H1 (cell line): ENCODE results near the gene ZBTB7A. TPM values are rescaled to one million over a fixed set of nuclear protein-coding genes. Genes with fewer than 3 reads are reported as not detected.

Experiments used
- CTCF ChIA-PET: fragments of 300-600 bp; sonication (Branson Sonifier 250); formaldehyde crosslinking; loops from one replicate; lab custom pipeline; 2021; ENCODE audit not compliant: partially characterized antibody; lab: Charles Lee
- POLR2A ChIA-PET: fragments of 300-600 bp; sonication (Branson Sonifier 250); formaldehyde crosslinking; loops from one replicate; lab custom pipeline; 2021; ENCODE audit warnings: inconsistent platforms; ENCODE audit not compliant: partially characterized antibody; lab: Charles Lee
- DNase-seq, 2 experiments: peaks; one replicate each; pipeline versions ENCODE4 v3.0.0 to v3.0.0-alpha.2; 2010 to 2022; ENCODE audit warnings: low spot score in 2 of 2, low read depth in 1 of 2, mixed read lengths in 1 of 2
- FAIRE-seq: peaks from 2 replicates; lab custom pipeline; 2011; peaks lifted over from hg19 to GRCh38; lab: Jason Lieb, UNC
- H2AFZ ChIP-seq: 2 replicates; pipeline ENCODE4 v1.8.1; 2012; ENCODE audit warnings: low read length, inconsistent platforms
- H2AK5ac ChIP-seq: 2 replicates; pipeline ENCODE4 v1.6.1; 2013; ENCODE audit warnings: low read depth, low read length
- H2BK120ac ChIP-seq: replicated peaks from 2 replicates; pipeline ENCODE3; 2013; ENCODE audit warnings: low read depth, low read length, inconsistent platforms
- H2BK12ac ChIP-seq: 2 replicates; pipeline ENCODE4 v1.6.1; 2013; ENCODE audit warnings: low read depth, low read length
- H2BK15ac ChIP-seq: 2 replicates; pipeline ENCODE4 v1.6.1; 2013; ENCODE audit warnings: low read length
- H2BK20ac ChIP-seq: 2 replicates; pipeline ENCODE4 v1.6.1; 2013; ENCODE audit warnings: low read length
- H2BK5ac ChIP-seq: 2 replicates; pipeline ENCODE4 v1.6.1; 2013; ENCODE audit warnings: low read depth, low read length
- H3K14ac ChIP-seq: 2 replicates; pipeline ENCODE4 v1.6.1; 2013; ENCODE audit warnings: inconsistent platforms; ENCODE audit not compliant: insufficient read length
- H3K18ac ChIP-seq: 2 replicates; pipeline ENCODE4 v1.6.1; 2013; ENCODE audit warnings: low read length; ENCODE audit errors: extremely low read depth
- H3K23ac ChIP-seq: 2 replicates; pipeline ENCODE4 v1.6.1; 2013; ENCODE audit warnings: inconsistent platforms; ENCODE audit not compliant: insufficient read length
- H3K23me2 ChIP-seq: 2 replicates; pipeline ENCODE4 v1.6.1; 2013; ENCODE audit warnings: low read depth, low read length
- H3K27ac ChIP-seq: 2 replicates; pipeline ENCODE4 v1.6.1; 2011; ENCODE audit warnings: low read depth, low read length, inconsistent platforms
- H3K27me3 ChIP-seq, 4 experiments: replicated peaks in 1 of 4; 1 replicate in 1 of 4; 2 replicates in 3 of 4; pipeline versions ENCODE4 v1.6.1 to v1.8.1; 2011 to 2013; ENCODE audit warnings: low read length in 3 of 4, mild to moderate bottlenecking in 3 of 4, inconsistent platforms in 2 of 4, mixed read lengths in 2 of 4, moderate library complexity in 1 of 4; ENCODE audit not compliant: control insufficient read depth in 3 of 4, insufficient read depth in 3 of 4; ENCODE audit errors: extremely low read depth in 1 of 4
- H3K36me3 ChIP-seq, 4 experiments: 2 replicates each; pipeline versions ENCODE4 v1.6.1 to v1.8.1; 2011 to 2013; ENCODE audit warnings: mild to moderate bottlenecking in 4 of 4, low read length in 3 of 4, moderate library complexity in 2 of 4, control low read depth in 1 of 4, inconsistent platforms in 1 of 4; ENCODE audit not compliant: insufficient read depth in 4 of 4, control insufficient read depth in 2 of 4
- H3K4ac ChIP-seq: replicated peaks from 2 replicates; pipeline ENCODE3; 2013; ENCODE audit warnings: low read length, low read depth, mixed read lengths, inconsistent platforms; ENCODE audit not compliant: insufficient read length
- H3K4me1 ChIP-seq, 4 experiments: replicated peaks in 1 of 4; 1 replicate in 1 of 4; 2 replicates in 3 of 4; pipeline versions ENCODE4 v1.6.1 to v1.8.1; 2011 to 2013; ENCODE audit warnings: low read length in 3 of 4, inconsistent platforms in 2 of 4, mixed read lengths in 1 of 4; ENCODE audit not compliant: insufficient read depth in 4 of 4, control insufficient read depth in 3 of 4
- H3K4me2 ChIP-seq, 2 experiments: 2 replicates each; pipeline versions ENCODE4 v1.6.1 to v1.8.1; 2011 to 2013; ENCODE audit warnings: low read depth in 2 of 2, low read length in 2 of 2, control low read depth in 1 of 2, inconsistent platforms in 1 of 2, mild to moderate bottlenecking in 1 of 2; ENCODE audit not compliant: insufficient read depth in 1 of 2
- H3K4me3 ChIP-seq, 4 experiments: fragments of 200-600, 300-600 bp in 1 of 4; sonication (generic), shearing (Covaris generic), sonication (Bioruptor Twin) in 1 of 4; 2 replicates each; pipeline versions ENCODE4 v1.5.1 to v1.8.1; 2011 to 2016; ENCODE audit warnings: low read length in 4 of 4, low read depth in 3 of 4, control low read depth in 2 of 4, inconsistent platforms in 2 of 4, mild to moderate bottlenecking in 2 of 4, mixed read lengths in 1 of 4, moderate library complexity in 1 of 4; ENCODE audit not compliant: insufficient read depth in 2 of 4; ENCODE audit errors: extremely low read depth in 1 of 4
- H3K56ac ChIP-seq: replicated peaks from 2 replicates; pipeline ENCODE3; 2013; ENCODE audit warnings: low read depth, mild to moderate bottlenecking, mixed read lengths, low read length, inconsistent platforms; ENCODE audit not compliant: insufficient read length
- H3K79me1 ChIP-seq: 2 replicates; pipeline ENCODE4 v1.6.1; 2013; ENCODE audit warnings: low read depth, low read length, control low read depth
- H3K79me2 ChIP-seq, 2 experiments: 2 replicates each; pipeline versions ENCODE4 v1.6.1 to v1.8.1; 2012 to 2013; ENCODE audit warnings: low read length in 2 of 2, mild to moderate bottlenecking in 2 of 2, inconsistent platforms in 1 of 2; ENCODE audit not compliant: insufficient read depth in 2 of 2, control insufficient read depth in 1 of 2
- H3K9ac ChIP-seq, 4 experiments: replicated peaks in 1 of 4; 1 replicate in 1 of 4; 2 replicates in 3 of 4; pipeline versions ENCODE4 v1.6.1 to v1.8.1; 2011 to 2013; ENCODE audit warnings: low read depth in 3 of 4, low read length in 3 of 4, control low read depth in 2 of 4, mild to moderate bottlenecking in 2 of 4, moderate library complexity in 2 of 4, inconsistent platforms in 1 of 4; ENCODE audit errors: extremely low read depth in 1 of 4
- H3K9me3 ChIP-seq, 2 experiments: 2 replicates each; pipeline versions ENCODE4 v1.6.1 to v1.8.1; 2012 to 2013; ENCODE audit warnings: mild to moderate bottlenecking in 2 of 2, moderate library complexity in 2 of 2, control low read depth in 1 of 2, inconsistent platforms in 1 of 2, low read depth in 1 of 2, low read length in 1 of 2, mixed read lengths in 1 of 2; ENCODE audit not compliant: insufficient read depth in 2 of 2
- H4K20me1 ChIP-seq, 2 experiments: replicated peaks in 1 of 2; 2 replicates each; pipeline versions ENCODE3 to v1.8.1; 2011 to 2013; ENCODE audit warnings: inconsistent platforms in 2 of 2, low read length in 2 of 2, mild to moderate bottlenecking in 1 of 2; ENCODE audit not compliant: insufficient read depth in 2 of 2, control insufficient read depth in 1 of 2
- H4K5ac ChIP-seq: 2 replicates; pipeline ENCODE4 v1.6.1; 2013; ENCODE audit warnings: low read length, low read depth, mixed read lengths, inconsistent platforms; ENCODE audit not compliant: insufficient read length
- H4K8ac ChIP-seq: 2 replicates; pipeline ENCODE4 v1.8.0; 2013; ENCODE audit warnings: mild to moderate bottlenecking, moderate library complexity, low read length, inconsistent platforms; ENCODE audit not compliant: insufficient read depth; ENCODE audit errors: extremely low read depth
- H4K91ac ChIP-seq: replicated peaks from 2 replicates; pipeline ENCODE3; 2013; ENCODE audit warnings: low read length, mixed read lengths, inconsistent platforms; ENCODE audit not compliant: insufficient read length
- CHD1 ChIP-seq: IDR thresholded peaks from 2 replicates; pipeline ENCODE4 v1.6.1; 2012; ENCODE audit warnings: low read depth, low read length, improper control_type of control experiment
- EP300 ChIP-seq, 2 experiments: IDR thresholded peaks; 1 replicate in 1 of 2; 2 replicates in 1 of 2; pipeline ENCODE4 v1.6.1; 2011 to 2012; ENCODE audit warnings: low read depth in 2 of 2, low read length in 2 of 2, mild to moderate bottlenecking in 2 of 2, borderline replicate concordance in 1 of 2, inconsistent platforms in 1 of 2, moderate library complexity in 1 of 2
- GABPA ChIP-seq: IDR thresholded peaks from 2 replicates; pipeline ENCODE4 v1.6.1; 2011; ENCODE audit warnings: mild to moderate bottlenecking, low read length, moderate library complexity, borderline replicate concordance; ENCODE audit not compliant: insufficient read depth
- RAD21 ChIP-seq, 2 experiments: IDR thresholded peaks in 1 of 2; conservative IDR thresholded peaks in 1 of 2; 2 replicates each; pipeline ENCODE4 v1.6.1; 2011; ENCODE audit warnings: low read depth in 2 of 2, low read length in 2 of 2, improper control_type of control experiment in 1 of 2, inconsistent platforms in 1 of 2, mild to moderate bottlenecking in 1 of 2, moderate library complexity in 1 of 2
- RFX5 ChIP-seq: IDR thresholded peaks from 2 replicates; pipeline ENCODE4 v1.6.1; 2011; ENCODE audit warnings: low read depth, low read length, improper control_type of control experiment, borderline replicate concordance
- WGBS, 2 experiments: shearing (Covaris generic) in 1 of 2; methylation state at CpG; one replicate each; pipeline versions ENCODE4 v1.1.6 to v1.1.7; 2013 to 2015; ENCODE audit warnings: low lambda C conversion rate in 2 of 2, mixed read lengths in 2 of 2, inconsistent platforms in 1 of 2, low coverage in 1 of 2, missing lambda C conversion rate in 1 of 2; ENCODE audit not compliant: insufficient replicate concordance in 2 of 2, insufficient coverage in 1 of 2, insufficient read length in 1 of 2; ENCODE audit errors: extremely low coverage in 1 of 2, missing lambda C conversion rate in 1 of 2; 5-methylcytosine and 5-hydroxymethylcytosine counted together
- polyA plus RNA-seq, 7 experiments: library from polyadenylated mRNA; depleted of rRNA in 3 of 7; stranded (reverse) in 5 of 7; unstranded in 2 of 7; fragments of >200 nt in 5 of 7; fragments of 200-250 nt in 2 of 7; gene quantifications; 1 replicate in 5 of 7; 2 replicates in 1 of 7; 4 replicates in 1 of 7; pipeline versions ENCODE4 v1.2.1 to v1.2.3, GENCODE V29; 2011 to 2013; ENCODE audit warnings: missing spikeins in 2 of 7, mixed read lengths in 2 of 7
- total RNA-seq: library from RNA; stranded (reverse); fragmentation: NEBNext Ultra II Directional; extraction: Animal tissue kit (Norgen Biotek cat#: 25700); gene quantifications from 2 replicates; pipeline ENCODE4 v1.2.1, GENCODE V29; 2021

The ZBTB7A gene
- total and polyA plus RNA-seq, 2 of the 8 experiments (the other 6 are each of a cell fraction or from before 2014, with no cell fraction given) = 5.6 to 17.8 TPM

DNA sequence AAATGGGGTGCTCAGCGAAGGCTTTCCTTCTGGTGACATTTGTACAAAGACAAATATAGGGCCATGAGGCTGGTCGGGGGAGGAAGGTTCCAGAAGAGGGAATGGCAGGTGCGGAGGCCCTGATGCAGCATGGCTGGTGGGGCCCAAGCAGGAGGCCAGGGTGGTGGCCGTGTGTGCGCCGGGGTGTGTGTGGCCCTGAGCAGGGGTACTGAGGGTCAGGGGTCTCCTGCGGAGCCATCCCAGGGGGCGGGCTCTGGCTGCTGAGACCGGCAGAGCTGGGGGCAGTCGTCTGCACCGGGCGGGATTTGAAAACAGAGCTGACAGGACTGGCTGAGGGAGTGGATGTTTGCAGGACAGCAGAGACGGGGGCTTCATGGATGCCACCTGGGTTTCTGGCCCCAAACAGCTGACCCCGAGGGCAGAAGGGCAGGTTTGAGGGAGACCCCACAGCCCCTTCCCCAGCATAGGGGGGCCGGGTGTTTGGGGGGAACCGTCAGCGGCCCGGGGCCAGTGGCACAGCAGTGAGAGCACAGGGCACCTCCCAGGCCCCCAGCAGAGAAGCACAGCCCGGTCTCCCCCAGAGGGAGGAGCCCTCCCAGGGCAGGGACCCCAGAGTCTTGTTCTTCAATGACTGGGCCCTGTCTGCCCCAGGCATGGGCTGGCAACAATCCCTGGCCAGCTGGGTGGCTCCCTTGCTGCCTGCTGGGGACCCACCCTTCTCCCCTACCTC lies 47.8 kb downstream of the ZBTB7A start:
- ChIA-PET POLR2A (interaction anchor here (0.7 to 2.0 kb wide), 4 partner anchors 9 to 44 kb away, joined by 3 to 7 read pairs (median 6); partner anchors contain the start of genes EEF2 and PIAS4), CTCF (no interaction called here)
- TF ChIP-seq RFX5 (no peak), RAD21 (IDR thresholded peaks at IDR 0.05 in 1 of 2, conservative IDR thresholded peaks at IDR 0.05 in 1 of 2; ENCODE audit: low read depth in 2 of 2, low read length in 2 of 2) (no peak), EP300 (IDR thresholded peaks at IDR 0.05; ENCODE audit: borderline replicate concordance in 1 of 2, low read depth in 2 of 2, low read length in 2 of 2) (no peak), GABPA (no peak), CHD1 (no peak)
- Histone ChIP-seq H3K23me2 (no peaks in the 10 kb centered on the region), H4K91ac (no peak overlapping the region), H4K20me1 (peaks cover 19 to 34% of the 10 kb centered on the region in 2 experiments), H3K4me2 (no peak overlapping the region), H2BK5ac (no peak overlapping the region), H2BK120ac (no peak overlapping the region), H4K5ac (no peak overlapping the region), H3K79me1 (peaks cover 17% of the 10 kb centered on the region; the same call in 1 of the 2 replicates), H2BK15ac (no peak overlapping the region), H3K27ac (no peak overlapping the region), H3K27me3 (no peaks in the 10 kb centered on the region), H2BK12ac (no peak overlapping the region), H3K9ac (no peak overlapping the region), H3K23ac (no peak overlapping the region), H3K18ac (no peak overlapping the region), H3K4me3 (no peak overlapping the region), H3K14ac (no peak overlapping the region), H3K4me1 (peaks cover 0 to 3% (median 0%) of the 10 kb centered on the region in 4 experiments; a peak in 3 of 7 replicates), H3K4ac (no peak overlapping the region), H3K36me3 (peaks cover 0 to 14% (median 2%) of the 10 kb centered on the region in 4 experiments; a peak in 4 of 8 replicates), H3K56ac (no peak overlapping the region), H3K79me2 (peaks cover 4 to 61% of the 10 kb centered on the region in 2 experiments; a peak in 3 of 4 replicates), H3K9me3 (no peaks in the 10 kb centered on the region), H2AK5ac (no peak overlapping the region), H2AFZ (no peak overlapping the region), H2BK20ac (no peak overlapping the region), H4K8ac (no peak overlapping the region)
- no peak for FAIRE-seq
- 94% methylated on average over 19 of the region's 19 CpGs; no CpG with 5 or more reads in 1 of the 2 experiments for WGBS, 2 experiments
- no peak for DNase-seq
